ENCODE results near the gene HNF1A. TPM values are rescaled to one million over a fixed set of nuclear protein-coding genes. Genes with fewer than 3 reads are reported as not detected.

The HNF1A gene, protein sequence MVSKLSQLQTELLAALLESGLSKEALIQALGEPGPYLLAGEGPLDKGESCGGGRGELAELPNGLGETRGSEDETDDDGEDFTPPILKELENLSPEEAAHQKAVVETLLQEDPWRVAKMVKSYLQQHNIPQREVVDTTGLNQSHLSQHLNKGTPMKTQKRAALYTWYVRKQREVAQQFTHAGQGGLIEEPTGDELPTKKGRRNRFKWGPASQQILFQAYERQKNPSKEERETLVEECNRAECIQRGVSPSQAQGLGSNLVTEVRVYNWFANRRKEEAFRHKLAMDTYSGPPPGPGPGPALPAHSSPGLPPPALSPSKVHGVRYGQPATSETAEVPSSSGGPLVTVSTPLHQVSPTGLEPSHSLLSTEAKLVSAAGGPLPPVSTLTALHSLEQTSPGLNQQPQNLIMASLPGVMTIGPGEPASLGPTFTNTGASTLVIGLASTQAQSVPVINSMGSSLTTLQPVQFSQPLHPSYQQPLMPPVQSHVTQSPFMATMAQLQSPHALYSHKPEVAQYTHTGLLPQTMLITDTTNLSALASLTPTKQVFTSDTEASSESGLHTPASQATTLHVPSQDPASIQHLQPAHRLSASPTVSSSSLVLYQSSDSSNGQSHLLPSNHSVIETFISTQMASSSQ
- total RNA-seq (2022), result 8.4 and 10.0 TPM in 2 replicates
- percentile 48 among the genes with signal in this experiment for Bru-seq, nascent RNA
- percentile 47 among the genes with signal in this experiment for BruChase-seq, experiment 1, labeled RNA remaining after a 6-hour chase
- BruChase-seq, experiment 2, labeled RNA remaining after a 2-hour chase, result percentile 52 among the genes with signal in this experiment
- long read RNA-seq, partial matches to known transcripts, result 3 of 15 reads
- long read RNA-seq, other reads (novel, unspliced or antisense), result 7 of 15 reads

- H3K9me3 Mint-ChIP-seq (ENCODE audit: low read depth, unreplicated experiment), result no peaks in the 10 kb centered on the region
- TF ChIP-seq, protein P1, sequence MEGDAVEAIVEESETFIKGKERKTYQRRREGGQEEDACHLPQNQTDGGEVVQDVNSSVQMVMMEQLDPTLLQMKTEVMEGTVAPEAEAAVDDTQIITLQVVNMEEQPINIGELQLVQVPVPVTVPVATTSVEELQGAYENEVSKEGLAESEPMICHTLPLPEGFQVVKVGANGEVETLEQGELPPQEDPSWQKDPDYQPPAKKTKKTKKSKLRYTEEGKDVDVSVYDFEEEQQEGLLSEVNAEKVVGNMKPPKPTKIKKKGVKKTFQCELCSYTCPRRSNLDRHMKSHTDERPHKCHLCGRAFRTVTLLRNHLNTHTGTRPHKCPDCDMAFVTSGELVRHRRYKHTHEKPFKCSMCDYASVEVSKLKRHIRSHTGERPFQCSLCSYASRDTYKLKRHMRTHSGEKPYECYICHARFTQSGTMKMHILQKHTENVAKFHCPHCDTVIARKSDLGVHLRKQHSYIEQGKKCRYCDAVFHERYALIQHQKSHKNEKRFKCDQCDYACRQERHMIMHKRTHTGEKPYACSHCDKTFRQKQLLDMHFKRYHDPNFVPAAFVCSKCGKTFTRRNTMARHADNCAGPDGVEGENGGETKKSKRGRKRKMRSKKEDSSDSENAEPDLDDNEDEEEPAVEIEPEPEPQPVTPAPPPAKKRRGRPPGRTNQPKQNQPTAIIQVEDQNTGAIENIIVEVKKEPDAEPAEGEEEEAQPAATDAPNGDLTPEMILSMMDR (IDR thresholded peaks at IDR 0.05; ENCODE audit: unreplicated experiment), result no peak
- peak; percentile 50 for DNase-seq
- no peaks in the 10 kb centered on the region for H3K27me3 Mint-ChIP-seq (ENCODE audit: unreplicated experiment)
- no TSS peak for BruUV-seq (replicated peaks)
- peaks cover 43% of the 10 kb centered on the region for H3K4me1 Mint-ChIP-seq (ENCODE audit: low read depth, unreplicated experiment)
- intact Hi-C loops (cut with micrococcal nuclease; ENCODE audit: unreplicated experiment), result loop anchor here (10.0 kb wide), 1 partner anchor 394 kb away; the partner anchor contains the start of gene POP5
- H3K36me3 Mint-ChIP-seq (ENCODE audit: insufficient read depth, unreplicated experiment), result peaks cover 72% of the 10 kb centered on the region
- peak within 1 kb of the TSS; percentile 93 for H3K4me3 Mint-ChIP-seq (ENCODE audit: low read depth, unreplicated experiment)
- CTCF ChIA-PET, result interaction anchor here (0.5 to 5.0 kb wide), 9 partner anchors 13 to 376 kb away, joined by 3 to 24 read pairs (median 4); no protein-coding TSS in a partner anchor
- H3K27ac Mint-ChIP-seq (ENCODE audit: unreplicated experiment), result peak within 1 kb of the TSS; percentile 87
Observed at GRCh38 chr12:120978296-120979219, at the start of gene HNF1A. Gene HNF1A, plus strand, starts transcription at chr12:120978543. Its CDS starts 226 bp downstream, at chr12:120978769.

DNA sequence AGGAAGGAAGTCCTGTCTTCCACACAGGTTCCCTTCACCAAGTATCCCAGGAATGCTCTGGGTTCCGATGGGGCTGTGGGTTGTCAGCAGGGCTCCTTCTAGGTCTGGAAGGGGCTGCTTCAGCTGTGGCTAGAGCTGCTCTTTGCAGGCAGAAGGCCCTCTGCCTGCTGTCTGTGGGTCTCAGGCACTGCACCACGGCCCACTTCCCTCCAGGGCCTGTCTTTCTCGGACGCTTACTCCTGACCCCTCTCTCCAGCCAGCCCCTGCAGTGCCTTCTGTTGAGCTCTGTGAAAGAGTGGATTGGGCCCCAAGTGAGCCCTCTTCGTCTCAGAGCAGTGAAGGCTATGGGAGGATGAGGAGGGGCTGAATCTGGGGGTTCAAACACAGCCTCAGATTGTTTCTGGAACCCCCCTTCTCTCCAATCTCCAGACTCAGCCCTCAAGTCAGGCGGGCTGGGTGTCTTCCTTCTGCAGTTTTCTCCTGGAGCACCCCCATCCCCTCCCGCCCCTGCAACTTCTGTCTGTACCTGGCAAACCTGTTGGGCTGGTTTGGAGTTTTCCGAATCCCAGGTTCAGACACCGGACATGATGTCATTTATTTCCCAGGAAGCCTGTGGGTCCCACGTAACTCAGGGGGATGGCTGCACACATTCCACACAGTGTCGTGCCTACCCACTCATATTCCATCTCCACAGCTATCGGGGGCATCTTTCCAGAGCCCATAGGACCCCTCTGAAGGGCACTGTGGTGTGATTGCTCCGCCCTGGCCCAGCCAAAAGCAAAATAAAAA lies 49.3 kb upstream of the HNF1A start:
- peak overlapping the region; percentile 79 for H3K27ac Mint-ChIP-seq (ENCODE audit: unreplicated experiment)
- TF ChIP-seq, protein P1 (IDR thresholded peaks at IDR 0.05; ENCODE audit: unreplicated experiment), result no peak
- H3K36me3 Mint-ChIP-seq (ENCODE audit: insufficient read depth, unreplicated experiment), result peaks cover 15% of the 10 kb centered on the region
- peak; percentile 82 for DNase-seq
- intact Hi-C loops (cut with micrococcal nuclease; ENCODE audit: unreplicated experiment), result no loop called here
- H3K4me3 Mint-ChIP-seq (ENCODE audit: low read depth, unreplicated experiment), result peak overlapping the region; percentile 48
- no peaks in the 10 kb centered on the region for H3K27me3 Mint-ChIP-seq (ENCODE audit: unreplicated experiment)
- CTCF ChIA-PET, result interaction anchor here (0.6 kb wide), 1 partner anchor 66 kb away, joined by 3 read pairs; no protein-coding TSS in a partner anchor
- BruUV-seq (replicated peaks), result no TSS peak
- H3K4me1 Mint-ChIP-seq (ENCODE audit: low read depth, unreplicated experiment), result peaks cover 9% of the 10 kb centered on the region
- no peaks in the 10 kb centered on the region for H3K9me3 Mint-ChIP-seq (ENCODE audit: low read depth, unreplicated experiment)

DNA sequence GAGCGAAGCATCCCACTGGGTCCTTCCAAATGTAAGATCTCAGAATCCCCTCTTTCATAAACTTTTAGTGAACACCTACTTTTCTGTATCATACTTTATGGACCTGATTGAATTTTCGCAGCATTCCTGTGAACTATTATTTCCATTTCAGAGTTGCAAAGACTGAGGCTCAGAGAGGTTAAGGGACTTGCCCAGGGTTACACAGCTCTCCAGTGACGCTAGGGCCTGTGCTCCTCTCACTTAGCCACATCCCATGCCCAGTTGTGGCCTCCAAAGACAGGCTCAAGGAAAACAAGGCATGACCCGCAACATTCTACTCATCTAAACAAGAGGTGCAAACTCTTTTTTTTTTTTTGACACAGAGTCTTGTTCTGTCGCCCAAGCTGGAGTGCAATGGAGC lies 48.3 kb upstream of the HNF1A start:
- CTCF ChIA-PET, result no interaction called here
- TF ChIP-seq, protein P1 (IDR thresholded peaks at IDR 0.05; ENCODE audit: unreplicated experiment), result no peak
- Mint-ChIP-seq H3K4me3 (ENCODE audit: low read depth, unreplicated experiment) (no peak overlapping the region), H3K27ac (ENCODE audit: unreplicated experiment) (no peak overlapping the region), H3K4me1 (ENCODE audit: low read depth, unreplicated experiment) (peaks cover 9% of the 10 kb centered on the region), H3K36me3 (ENCODE audit: insufficient read depth, unreplicated experiment) (peaks cover 15% of the 10 kb centered on the region), H3K27me3 (ENCODE audit: unreplicated experiment) (no peaks in the 10 kb centered on the region), H3K9me3 (ENCODE audit: low read depth, unreplicated experiment) (no peaks in the 10 kb centered on the region)
- intact Hi-C loops (cut with micrococcal nuclease; ENCODE audit: unreplicated experiment), result no loop called here
- BruUV-seq (replicated peaks), result no TSS peak
- no peak for DNase-seq

Measured in Calu3 (cell line).